Measurements from ENCODE around the gene PLCL2.
"Not testable (repeated sequence)": the region's sequence is repeated elsewhere in the genome, so short reads cannot be mapped to it uniquely, and the experiment has no call there.

Gene PLCL2

DNA sequence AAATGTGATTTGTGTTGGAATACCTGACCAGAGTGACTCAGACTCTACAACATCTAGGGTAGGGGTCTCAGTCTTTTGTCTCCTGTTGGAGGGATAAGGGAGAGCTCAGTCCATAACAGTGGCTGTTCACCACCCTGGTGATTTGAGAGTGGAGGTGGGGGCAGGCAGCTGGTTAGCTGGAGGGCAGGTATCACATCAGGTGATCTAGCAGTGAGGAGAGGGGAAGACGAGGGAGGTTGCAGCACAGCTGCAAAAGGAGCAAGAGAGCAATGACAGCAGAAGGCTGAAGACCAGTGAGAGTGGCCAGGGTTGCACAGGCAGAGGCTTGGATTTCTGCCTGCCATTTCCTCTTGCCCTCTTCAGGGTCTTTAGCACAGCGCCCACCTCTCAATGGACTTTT, 38.4 kb downstream of the PLCL2 start:
- DNase-seq, result no peak

DNA sequence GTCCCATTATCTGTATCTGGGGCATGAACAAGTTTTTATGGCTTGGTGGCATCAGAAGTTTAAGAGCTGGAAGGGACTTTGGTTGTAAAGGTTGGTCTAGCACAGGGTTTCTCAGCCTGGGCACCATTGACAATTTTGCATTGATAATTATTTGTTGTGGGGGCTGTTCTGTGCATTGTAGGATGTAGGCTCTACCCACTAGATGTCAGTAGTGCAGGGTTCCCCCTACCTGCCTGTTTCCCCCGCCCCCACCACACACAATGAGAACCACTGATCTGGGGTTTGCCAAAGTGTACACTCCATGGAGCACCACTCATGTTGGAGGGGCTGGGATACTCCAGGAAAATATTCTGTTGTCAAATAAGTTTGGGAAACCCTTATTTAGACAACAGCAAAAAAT, 42.7 kb downstream of the PLCL2 start:
- no peak for DNase-seq

DNA sequence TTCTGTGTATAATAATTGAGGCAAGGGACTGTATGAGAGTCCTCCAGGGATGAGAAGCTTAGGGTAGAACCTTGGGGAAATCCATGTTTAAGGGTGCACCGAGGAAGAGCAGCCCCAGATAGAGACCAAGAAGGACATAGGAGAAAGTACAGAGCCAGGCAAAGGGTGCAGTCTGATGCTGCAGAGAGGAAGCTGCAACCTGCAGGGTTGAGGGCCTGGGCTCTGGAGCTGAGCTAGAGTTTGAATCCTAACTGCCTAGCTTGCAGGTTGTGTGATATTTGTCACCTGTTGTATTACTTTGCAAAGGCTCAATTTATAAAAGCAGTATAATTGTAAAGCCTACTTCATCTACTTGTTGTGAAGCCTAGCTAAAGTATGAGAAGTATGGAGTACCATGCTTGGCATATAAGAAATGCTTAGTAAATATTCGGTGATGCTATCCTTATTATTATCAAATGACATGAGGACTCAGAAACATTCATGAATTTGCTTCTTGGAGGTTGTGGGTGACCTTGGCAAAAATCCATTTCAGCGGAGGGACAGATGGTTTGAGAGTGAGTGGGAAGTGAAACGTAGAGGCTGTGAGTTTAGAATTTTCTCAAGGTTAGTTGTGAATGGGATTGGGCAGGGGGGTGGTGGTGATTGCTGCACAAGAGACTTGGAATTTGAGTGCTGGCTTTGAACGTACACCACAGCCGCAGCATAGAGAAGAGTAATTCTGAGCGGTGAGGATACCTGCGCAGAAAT, 43.8 kb downstream of the PLCL2 start:
- DNase-seq, result no peak

DNA sequence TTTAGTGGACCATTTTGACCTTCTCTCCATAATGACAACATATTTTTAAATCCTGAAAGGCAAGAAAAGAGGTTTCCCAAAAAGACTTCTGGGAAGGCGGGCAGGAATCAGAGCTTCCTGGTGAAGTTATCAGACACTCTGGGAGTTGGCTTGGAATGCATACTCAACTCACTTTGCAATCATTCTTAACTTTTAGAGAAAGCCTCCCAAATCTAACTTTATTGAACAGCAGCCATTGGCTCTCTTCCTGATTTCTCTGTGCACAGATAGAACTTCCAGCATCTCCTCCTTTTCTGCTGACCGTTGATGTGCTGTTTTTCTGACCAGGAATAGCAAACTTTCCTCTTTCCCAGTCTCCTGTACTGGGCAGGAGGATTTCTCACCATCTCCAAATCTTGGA, 44.6 kb downstream of the PLCL2 start:
- no peak for DNase-seq

DNA sequence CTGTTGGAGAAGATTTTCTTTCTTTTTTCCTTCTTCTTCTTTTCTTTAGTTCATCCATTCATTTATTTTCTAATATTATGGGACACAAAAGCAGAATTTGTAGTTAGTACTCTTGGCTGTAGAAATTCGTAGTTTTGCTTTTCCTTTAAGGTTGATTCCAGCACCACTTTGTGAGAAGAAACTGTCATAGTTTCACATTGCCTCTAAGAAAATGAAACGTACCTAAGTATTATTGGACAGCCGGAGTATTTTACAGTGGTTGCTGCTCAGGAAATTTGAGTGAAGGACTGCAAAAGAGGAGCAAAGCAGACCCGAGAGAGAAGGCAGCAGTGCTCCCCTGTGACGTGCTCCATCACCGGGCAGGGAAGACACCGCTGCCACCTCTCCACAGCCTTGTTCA, 48.1 kb downstream of the PLCL2 start:
- no peak for DNase-seq

DNA sequence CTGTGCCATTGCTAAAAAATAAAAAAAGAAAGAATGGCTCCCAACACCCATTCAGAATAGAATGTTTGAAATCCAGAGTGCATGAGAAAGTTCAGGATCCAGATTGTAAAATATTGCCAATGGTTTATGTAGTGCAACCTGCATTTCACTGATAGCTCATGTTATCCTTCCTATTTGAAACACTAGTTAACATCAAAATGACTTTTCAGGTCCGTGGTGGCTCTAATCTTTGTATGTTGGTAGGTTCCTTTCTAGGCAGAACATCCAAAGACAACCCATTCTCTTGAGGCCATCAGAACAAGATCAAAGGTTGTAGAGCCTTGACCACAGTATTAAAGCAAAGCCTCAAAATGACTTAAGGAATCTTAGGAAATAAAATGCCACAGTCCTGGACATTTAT, 51.0 kb downstream of the PLCL2 start:
- no peak for DNase-seq

DNA sequence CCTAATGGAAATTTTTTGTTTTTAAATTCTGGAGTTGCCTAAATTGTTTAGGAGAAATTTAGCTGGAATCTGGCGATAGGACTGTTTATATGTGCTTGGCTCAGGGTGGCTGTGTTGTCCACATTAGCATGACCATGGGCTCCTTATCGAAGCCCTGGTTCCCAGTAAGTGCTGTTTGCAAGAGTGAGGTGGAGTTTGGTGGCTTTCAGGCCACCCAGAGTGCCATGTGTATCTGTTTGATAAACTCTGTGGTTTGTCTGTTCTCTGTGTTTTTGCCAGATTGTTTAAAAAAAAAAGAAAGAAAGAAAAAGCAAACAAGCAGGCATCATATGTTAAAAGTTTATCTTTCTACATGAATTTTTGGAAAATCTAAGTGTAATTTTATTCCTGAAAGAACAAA, 51.5 kb downstream of the PLCL2 start:
- no peak for DNase-seq

DNA sequence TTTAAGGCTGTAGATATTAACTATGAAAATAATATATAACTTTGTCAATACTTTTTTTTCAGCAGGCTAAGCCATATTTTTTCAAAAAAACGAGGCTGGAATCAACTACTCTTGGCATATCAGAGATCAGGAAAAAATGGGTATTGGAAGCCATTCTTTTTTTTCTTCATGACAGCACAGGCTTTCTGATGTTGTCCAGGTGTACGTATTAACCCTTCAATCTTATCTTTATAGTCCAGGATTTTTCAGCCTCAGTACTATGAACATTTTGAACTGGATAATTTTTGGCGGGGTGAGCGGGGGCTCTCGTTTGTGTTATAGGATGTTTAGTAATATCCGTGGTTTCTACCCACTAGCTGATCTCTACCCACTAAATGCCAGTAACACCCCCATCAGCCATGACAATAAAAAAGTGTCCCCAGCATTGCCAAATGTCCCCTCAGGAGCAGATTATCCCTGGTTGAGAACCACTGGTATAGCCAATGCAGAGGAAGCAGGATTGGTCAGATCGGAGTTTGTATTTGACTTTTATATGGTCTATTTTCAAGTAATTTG, 52.0 kb downstream of the PLCL2 start:
- DNase-seq, result no peak

DNA sequence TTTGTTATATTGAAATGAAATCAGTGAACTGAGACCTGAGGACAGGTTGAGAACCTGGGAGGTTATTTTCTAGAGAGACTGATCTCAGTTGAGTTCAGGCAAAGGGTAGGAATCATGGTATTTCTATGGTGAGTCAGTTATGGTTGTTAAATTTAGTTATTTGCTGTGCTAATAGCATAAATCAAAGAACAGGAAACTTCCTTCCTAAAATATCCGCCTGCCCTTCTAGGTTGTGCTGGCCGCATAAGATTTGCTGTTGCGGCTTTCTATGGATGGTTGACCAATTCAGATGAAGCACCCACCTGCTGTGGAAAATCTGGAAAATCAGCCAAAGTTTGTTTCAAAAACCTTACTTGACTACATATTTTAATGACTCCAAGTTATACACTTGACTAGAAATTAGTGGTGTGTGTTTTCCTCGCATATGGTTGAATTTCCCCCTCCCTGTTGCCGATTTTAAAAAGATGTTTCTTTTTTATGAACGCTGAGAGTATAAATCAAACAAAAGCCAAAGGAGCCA, 52.6 kb downstream of the PLCL2 start:
- DNase-seq, result no peak

DNA sequence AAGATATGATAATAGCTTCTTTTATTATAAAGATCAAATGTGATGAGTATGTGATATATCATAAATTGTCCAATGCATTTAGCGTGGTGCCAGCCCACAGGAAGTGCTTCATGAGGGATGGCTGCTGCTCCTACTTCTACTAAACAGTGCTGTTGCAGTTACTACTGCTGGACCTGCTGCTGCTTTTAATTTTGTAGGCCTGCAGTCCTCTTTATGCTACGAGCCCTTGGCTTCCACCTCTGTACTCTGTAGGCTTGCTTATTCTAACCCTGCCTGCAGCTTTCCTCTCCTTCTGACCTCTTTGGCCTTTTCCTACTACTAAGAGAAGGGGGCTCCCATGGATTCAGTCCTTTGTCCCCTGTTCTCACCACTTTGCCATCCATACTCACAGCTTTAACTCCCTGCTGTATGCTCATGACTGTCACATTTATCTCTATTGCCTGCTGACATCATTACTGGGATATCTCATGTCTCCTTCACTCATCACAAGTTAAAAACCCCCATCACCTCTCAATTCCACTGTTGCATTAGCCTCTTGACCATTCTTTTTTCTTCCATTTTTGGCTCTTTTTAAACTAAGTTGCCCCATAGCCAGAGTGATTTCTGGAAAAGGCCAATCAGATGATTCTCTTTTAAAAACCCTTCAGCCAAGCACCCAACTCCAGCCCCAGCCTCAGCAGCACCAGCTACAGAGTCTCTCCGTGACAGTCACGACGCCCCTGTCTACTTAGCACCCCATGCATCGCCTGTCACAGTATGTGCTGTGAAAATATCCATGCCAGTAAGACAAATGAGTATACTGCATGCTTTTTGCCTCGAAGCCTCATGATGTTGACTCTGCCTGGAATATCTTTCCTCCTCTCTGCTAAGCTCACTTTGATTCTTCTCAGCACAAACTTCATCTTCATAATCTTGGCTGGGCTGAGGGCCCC, 56.3 kb downstream of the PLCL2 start:
- DNase-seq, result no peak

DNA sequence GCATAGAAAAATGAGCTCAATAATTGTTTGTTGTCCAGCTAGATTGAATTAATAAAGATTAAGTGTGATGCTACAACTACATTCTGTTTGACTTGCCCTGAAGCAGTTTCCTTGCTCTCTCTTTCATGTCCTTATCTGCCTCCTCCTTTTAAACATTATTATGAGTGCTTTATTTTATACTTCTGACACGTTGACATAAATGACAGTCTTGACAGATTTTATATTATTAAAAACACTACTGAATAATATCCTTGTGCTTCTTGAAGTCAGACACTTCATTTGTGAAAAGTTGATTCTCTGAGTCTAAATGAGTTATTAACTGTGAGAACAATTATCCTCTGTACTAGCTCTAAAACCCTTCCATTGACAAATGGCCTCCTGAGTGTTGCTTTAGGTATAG, 58.2 kb downstream of the PLCL2 start:
- no peak for DNase-seq

DNA sequence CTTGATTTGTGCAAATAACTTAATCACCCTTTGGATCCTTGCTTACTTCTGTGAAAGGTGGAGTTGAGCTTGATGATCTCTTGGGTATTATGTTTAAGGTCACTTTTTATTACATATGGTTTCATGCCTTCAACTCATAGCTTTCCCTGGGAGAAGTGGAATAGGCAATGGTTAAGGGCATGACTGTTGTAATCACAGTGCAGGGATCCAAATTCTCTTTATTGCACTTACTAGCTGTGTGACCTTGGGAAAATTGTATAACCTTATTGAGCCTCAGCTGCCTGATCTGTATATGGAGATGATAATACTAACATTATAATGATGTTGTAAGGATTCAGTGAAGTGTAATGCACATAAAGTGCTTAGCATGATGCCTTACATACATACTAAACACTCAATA, 59.1 kb downstream of the PLCL2 start:
- no peak for DNase-seq

DNA sequence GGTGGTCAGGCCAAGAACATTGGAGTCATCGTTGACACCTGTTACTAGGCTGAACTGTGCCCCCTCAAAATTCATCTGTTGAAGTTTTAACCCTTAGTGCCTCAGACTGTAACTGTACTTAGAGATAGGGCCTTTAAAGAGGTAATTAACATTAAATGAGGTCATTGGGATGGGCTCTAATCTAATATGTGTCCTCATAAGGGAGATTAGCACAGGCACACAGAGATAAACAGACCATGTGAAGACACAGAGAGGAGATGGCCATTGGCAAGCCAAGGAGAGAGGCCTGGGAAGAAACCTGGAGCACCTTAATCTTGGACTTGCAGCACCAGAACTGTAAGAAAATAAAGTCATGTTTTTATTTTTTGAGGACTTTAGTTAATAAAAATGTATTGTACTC, 59.6 kb downstream of the PLCL2 start:
- no peak for DNase-seq

DNA sequence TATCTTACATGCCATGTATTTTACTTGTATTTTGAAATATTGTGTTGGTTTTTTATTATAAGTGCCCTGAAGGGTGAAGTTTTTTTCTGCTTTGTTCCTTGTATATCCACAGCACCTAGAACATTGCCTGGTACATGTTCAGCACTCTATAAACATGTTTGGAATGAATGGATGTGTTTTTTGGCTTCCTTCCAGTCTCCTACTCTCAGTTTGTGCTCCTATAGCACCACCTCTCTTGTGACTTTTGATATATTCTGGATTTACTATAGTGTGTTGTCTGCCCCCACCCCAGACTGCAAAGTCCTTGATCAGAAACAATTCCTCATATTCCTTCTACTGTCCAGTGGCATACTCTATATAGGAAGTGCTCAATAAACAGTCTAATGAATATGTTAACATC, 60.6 kb downstream of the PLCL2 start:
- no peak for DNase-seq

DNA sequence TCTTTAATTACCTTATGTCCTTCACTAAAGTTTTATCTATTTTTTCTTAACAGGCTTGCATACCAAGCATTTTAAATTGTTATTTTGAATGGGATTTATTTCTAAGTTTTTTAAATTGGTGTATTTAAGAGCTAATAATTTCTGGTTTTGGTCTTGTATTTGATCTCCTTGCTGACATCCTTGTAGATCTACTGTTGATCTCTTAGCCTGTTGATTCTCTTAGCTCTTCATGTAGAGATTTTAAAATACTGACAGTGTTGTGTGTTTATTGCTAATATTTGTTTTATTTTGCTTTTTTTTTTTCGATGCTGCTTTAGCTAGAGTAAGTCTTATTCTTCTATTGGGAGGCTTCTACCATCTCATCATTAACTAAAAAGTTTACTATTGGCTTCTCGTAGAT, 65.5 kb downstream of the PLCL2 start:
- DNase-seq, result no peak

DNA sequence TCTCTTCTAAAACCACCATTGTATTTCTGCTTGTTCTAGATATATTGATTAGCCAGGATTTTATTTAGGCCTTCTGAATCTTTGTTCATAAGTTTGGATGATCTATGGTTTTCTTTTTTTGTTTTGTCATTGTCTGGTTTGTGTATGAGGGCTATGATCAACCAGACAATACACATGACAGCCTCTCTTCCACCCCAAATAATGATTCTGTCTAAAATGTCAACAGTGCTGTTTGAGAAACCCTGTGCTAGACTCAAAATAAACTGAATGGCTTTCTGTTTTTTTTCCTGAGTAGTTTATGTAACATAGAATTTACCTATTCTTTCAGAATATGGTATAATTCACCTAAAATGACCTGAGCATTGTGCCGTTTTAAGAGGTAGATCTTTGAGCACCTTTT, 66.1 kb downstream of the PLCL2 start:
- DNase-seq, result no peak

DNA sequence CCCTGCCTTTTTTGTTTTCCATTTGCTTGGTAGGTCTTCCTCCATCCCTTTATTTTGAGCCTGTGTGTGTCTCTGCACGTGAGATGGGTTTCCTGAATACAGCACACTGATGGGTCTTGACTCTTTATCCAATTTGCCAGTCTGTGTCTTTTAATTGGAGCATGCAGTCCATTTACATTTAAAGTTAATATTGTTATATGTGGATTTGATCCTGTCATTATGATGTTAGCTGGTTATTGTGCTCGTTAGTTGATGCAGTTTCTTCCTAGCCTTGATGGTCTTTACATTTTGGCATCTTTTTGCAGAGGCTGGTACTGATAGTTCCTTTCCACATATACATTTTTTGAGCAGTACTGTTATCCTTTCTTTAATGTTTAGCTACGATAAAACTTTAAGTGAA, 73.1 kb downstream of the PLCL2 start:
- not testable (repeated sequence) for DNase-seq

DNA sequence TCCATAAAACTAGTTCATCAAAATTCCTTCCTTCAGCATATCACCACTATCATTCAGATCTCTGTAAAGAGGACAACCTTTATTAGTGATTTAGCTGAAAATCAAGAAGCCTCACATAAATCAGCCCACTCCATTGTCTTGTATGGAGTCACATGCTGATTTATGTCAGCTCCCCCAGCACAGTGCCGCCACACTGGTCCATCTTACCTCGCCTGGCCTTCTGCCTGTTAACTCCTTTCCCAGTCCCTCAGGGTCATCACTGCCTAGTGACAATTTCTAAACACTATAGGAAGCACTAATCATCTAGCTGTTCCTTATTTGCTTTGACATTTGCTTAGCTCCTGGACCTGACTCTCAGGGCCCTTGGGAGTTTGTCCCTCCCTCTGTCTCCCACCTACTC, 75.4 kb downstream of the PLCL2 start:
- DNase-seq, result no peak

DNA sequence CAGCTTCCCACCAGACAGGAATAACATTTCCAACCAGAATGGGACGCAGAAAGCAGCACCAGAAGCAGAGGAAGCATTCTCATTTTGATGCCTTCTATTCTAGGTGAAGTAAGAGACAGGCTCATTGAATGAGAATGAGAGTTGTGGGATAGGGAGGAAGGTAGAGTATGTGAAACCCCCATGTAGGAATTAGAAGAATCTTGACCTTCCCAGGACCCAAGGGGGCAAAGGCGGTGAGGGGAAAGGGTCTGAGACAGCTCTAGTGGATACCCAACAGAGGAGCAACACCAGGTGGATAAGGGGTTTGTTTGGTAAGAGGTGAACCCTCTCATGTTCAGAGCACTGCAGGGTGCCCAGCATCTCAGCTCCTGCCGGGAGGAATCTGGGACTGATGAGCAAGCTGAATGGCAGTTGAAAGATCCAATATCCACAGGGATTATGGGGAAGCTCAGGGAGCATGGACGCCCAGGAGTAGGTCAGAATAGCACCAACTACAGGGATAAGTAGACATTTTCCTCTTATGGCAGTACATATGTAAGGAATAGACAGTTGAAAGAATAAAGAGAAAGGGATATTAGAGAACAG, 77.0 kb downstream of the PLCL2 start:
- DNase-seq, result no peak

DNA sequence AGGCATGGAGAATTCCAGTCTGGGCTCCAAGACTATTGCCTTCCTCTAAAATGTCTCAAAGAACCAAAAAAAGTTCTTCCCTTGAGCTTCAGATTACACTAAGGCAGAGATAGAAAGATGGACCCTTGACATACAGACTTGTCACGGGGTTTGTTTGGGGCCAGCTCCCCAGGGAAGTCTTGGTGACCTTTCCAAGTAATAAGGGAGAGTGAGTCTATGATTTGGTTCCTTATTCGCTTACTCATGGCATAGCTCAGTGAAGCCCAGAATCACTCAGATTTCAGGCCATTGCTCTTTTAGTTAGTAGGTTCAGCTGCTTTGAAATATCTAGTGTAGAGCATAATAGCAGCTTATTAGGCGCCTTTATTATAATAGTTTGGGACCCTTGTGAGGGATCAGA, 90.3 kb downstream of the PLCL2 start:
- no peak for DNase-seq

DNA sequence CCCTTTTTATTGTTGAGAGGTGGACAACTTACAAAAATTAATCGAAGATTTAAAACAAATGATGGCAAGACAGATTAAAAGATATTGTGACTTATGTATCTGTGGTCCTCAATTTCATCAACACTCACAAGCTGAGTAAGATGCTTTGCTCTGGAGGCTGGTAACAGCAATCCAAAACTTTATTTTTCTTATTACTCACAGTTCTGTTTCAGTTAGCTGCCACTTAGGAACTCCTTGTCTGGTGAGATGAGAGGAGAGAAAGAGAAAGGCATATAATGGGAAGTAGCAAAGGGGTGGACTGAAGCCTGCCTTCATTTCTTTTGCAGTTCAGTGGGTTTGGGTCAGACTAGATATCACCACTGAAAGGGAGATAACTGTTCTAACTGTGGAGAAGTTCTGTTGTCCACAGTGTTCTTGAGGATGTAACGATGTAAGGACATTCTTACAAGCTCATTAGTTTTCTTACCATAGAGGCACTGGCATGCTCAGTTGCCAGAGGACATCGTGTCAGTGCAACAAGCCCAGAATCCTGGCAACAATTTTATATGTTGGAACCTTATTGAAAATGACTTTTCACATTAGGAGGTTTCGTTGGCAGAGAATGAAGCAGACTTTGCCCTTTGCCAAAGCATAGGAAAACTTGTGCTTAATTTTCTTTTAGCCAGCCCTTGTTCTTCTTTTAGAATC, 93.6 kb downstream of the PLCL2 start:
- DNase-seq, result no peak

DNA sequence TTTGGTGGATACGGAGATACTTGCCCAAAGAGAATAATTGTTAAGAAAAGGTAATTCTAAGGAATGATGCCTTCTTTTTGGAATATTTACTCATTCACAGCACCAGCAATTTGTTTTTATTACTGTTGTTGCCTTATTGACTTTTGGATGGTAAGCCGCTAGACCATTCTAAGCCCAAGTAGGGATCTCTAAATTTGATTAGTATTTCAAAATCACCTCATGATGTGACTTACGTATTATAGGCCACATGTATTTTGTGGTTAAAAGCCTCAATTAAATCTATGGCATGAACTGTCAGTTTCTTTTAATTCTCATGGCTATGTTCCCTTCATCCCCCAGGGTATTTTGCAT, 94.1 kb downstream of the PLCL2 start:
- DNase-seq, result no peak

Measured in stimulated activated CD4-positive, alpha-beta T cell treated with anti-CD3 and anti-CD28 coated beads, Interleukin-1b, Interleukin-23, amount 100 ng/mL, for 48 hours (primary cell).